Esophagus muscularis mucosa (tissue), 4 donors: ENCODE results near the gene FTCDNL1. TPM values are rescaled to one million over a fixed set of nuclear protein-coding genes. Genes with fewer than 3 reads are reported as not detected.

Source experiments
- DNase-seq: peaks from one replicate; pipeline ENCODE4 v3.0.0-alpha.2; 2017; ENCODE audit errors: extremely low spot score
- H3K27ac ChIP-seq, 4 donors: fragments of 200-600 bp; sonication (generic); replicated peaks in 1 of 4; 1 replicate in 3 of 4; 2 replicates in 1 of 4; pipeline ENCODE4 v1.5.1; 2016 to 2019; ENCODE audit warnings: mild to moderate bottlenecking in 1 of 4
- H3K27me3 ChIP-seq, 4 donors: fragments of 200-600 bp; sonication (generic); one replicate each; pipeline versions ENCODE4 v1.5.1 to v1.6.0; 2016 to 2019
- H3K36me3 ChIP-seq, 4 donors: fragments of 200-600 bp; sonication (generic); one replicate each; pipeline ENCODE4 v1.5.1; 2016 to 2019
- H3K4me1 ChIP-seq, 4 donors: fragments of 200-600 bp; sonication (generic); one replicate each; pipeline ENCODE4 v1.5.1; 2016 to 2019
- H3K4me3 ChIP-seq, 4 donors: fragments of 200-600 bp; sonication (generic); 1 replicate in 2 of 4; 2 replicates in 2 of 4; pipeline ENCODE4 v1.5.1; 2016 to 2019; ENCODE audit warnings: mild to moderate bottlenecking in 4 of 4, moderate library complexity in 1 of 4
- H3K9me3 ChIP-seq, 4 donors: fragments of 200-600 bp; sonication (generic); 1 replicate in 3 of 4; 2 replicates in 1 of 4; pipeline ENCODE4 v1.5.1; 2016 to 2019
- CTCF ChIP-seq, 3 experiments: fragments of 200-600 bp in 2 of 3; fragments of 450-650 bp in 1 of 3; sonication (generic) in 2 of 3; IDR thresholded peaks; one replicate each; pipeline ENCODE4 v1.5.1; 2017 to 2019; ENCODE audit warnings: antibody characterized with exemption in 3 of 3, mild to moderate bottlenecking in 2 of 3, moderate library complexity in 1 of 3
- EP300 ChIP-seq: sonication (generic); formaldehyde crosslinking; IDR thresholded peaks from one replicate; pipeline ENCODE4 v1.6.1; 2017; ENCODE audit warnings: antibody characterized with exemption
- POLR2A ChIP-seq: fragments of 450-650 bp; IDR thresholded peaks from one replicate; pipeline ENCODE4 v1.6.1; 2017; ENCODE audit warnings: antibody characterized with exemption, moderate library complexity, mild to moderate bottlenecking, low read depth
- POLR2AphosphoS5 ChIP-seq, 2 donors: sonication (generic); formaldehyde crosslinking; IDR thresholded peaks; one replicate each; pipeline ENCODE4 v1.6.1; 2017; ENCODE audit warnings: antibody characterized with exemption in 2 of 2
- WGBS: methylation state at CpG from one replicate; pipeline ENCODE4 v1.1.5; 2018; 5-methylcytosine and 5-hydroxymethylcytosine counted together
- intact Hi-C: fragments of 100-400 bp; cut with DNase I; formaldehyde crosslinking; loops from one replicate; pipeline ENCODE4 v1.15.1; 2023
- total RNA-seq, 4 donors: library from RNA; depleted of rRNA; stranded (reverse); fragments of >200 nt; gene quantifications; one replicate each; pipeline versions ENCODE4 v1.1.0 to v1.2.1, GENCODE V29; 2016

FTCDNL1 gene
- total RNA-seq, 4 donors from 2014 or later = 1.2 to 5.3 (median 2.0) TPM

- Histone ChIP-seq H3K4me1 (no peaks in the 10 kb centered on the region), H3K9me3 (peaks cover 0 to 8% (median 0%) of the 10 kb centered on the region in 4 donors), H3K4me3 (no peak overlapping the region), H3K27me3 (no peaks in the 10 kb centered on the region), H3K36me3 (no peaks in the 10 kb centered on the region), H3K27ac (no peak overlapping the region)
- intact Hi-C loops = no loop called here
- DNase-seq = no peak
- TF ChIP-seq CTCF (IDR thresholded peaks at IDR 0.05) = no peak
Measured at GRCh38 chr2:199882667-199883066, 31.7 kb upstream of the FTCDNL1 start.

- Histone ChIP-seq H3K36me3 (no peaks in the 10 kb centered on the region), H3K27me3 (no peaks in the 10 kb centered on the region), H3K27ac (no peak overlapping the region), H3K4me3 (no peak overlapping the region), H3K9me3 (peaks cover 0 to 13% (median 6%) of the 10 kb centered on the region in 4 donors), H3K4me1 (no peaks in the 10 kb centered on the region)
- DNase-seq = no peak
- intact Hi-C loops = no loop called here
- no peak for TF ChIP-seq EP300
- TF ChIP-seq CTCF (IDR thresholded peaks at IDR 0.05) = no peak
- TF ChIP-seq POLR2A = no peak
- no peak for TF ChIP-seq POLR2AphosphoS5 (IDR thresholded peaks at IDR 0.05)
- 84% methylated on average over 1 of the region's 1 CpG for WGBS
Measured at GRCh38 chr2:199875400-199875799, 24.4 kb upstream of the FTCDNL1 start.

GRCh38 chr2:199874209-199874608 lies 23.2 kb upstream of the FTCDNL1 start:
- H3K36me3 ChIP-seq = no peaks in the 10 kb centered on the region
- WGBS = 94% methylated on average over 1 of the region's 1 CpG
- intact Hi-C loops = no loop called here
- TF ChIP-seq POLR2AphosphoS5 (IDR thresholded peaks at IDR 0.05) = no peak
- TF ChIP-seq EP300 = no peak
- TF ChIP-seq POLR2A = no peak
- no peak for TF ChIP-seq CTCF (IDR thresholded peaks at IDR 0.05)
- H3K27ac ChIP-seq = no peak overlapping the region
- no peak overlapping the region for H3K4me3 ChIP-seq
- no peak for DNase-seq
- peaks cover 0 to 13% (median 6%) of the 10 kb centered on the region in 4 donors for H3K9me3 ChIP-seq
- H3K27me3 ChIP-seq = no peaks in the 10 kb centered on the region
- H3K4me1 ChIP-seq = no peaks in the 10 kb centered on the region

DNA sequence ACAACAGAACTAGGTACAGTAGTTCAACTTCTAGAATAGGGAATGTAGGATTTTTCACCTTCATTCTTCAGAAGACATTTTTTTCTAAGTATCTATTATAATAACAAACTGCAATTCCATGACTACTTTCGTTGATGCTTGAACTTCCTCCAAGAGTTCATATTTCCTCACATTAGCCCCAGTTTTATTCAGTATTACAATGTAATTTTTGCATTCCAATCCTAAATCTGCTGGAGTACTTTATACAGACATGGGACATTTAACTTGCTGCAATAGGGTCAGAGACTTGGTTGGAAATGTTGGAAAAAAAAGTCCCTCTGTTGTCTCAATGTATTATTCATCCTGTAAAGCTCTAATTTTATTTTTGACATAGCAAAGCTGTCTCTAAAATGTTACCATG lies 19.6 kb upstream of the FTCDNL1 start:
- H3K9me3 ChIP-seq = peaks cover 0 to 13% (median 2%) of the 10 kb centered on the region in 4 donors
- no peak for DNase-seq
- no peaks in the 10 kb centered on the region for H3K36me3 ChIP-seq
- WGBS = 17% methylated on average over 1 of the region's 1 CpG
- H3K4me3 ChIP-seq = no peak overlapping the region
- no peak overlapping the region for H3K27ac ChIP-seq
- H3K27me3 ChIP-seq = no peaks in the 10 kb centered on the region
- intact Hi-C loops = no loop called here
- no peaks in the 10 kb centered on the region for H3K4me1 ChIP-seq
- no peak for TF ChIP-seq POLR2A
- TF ChIP-seq EP300 = no peak
- TF ChIP-seq POLR2AphosphoS5 (IDR thresholded peaks at IDR 0.05) = no peak
- TF ChIP-seq CTCF (IDR thresholded peaks at IDR 0.05) = no peak

GRCh38 chr2:199869653-199870052 lies 18.7 kb upstream of the FTCDNL1 start:
- H3K9me3 ChIP-seq = peaks cover 0 to 10% (median 2%) of the 10 kb centered on the region in 4 donors
- 67% methylated on average over 1 of the region's 1 CpG for WGBS
- DNase-seq = no peak
- TF ChIP-seq POLR2A (no peak), CTCF (IDR thresholded peaks at IDR 0.05) (no peak), EP300 (no peak), POLR2AphosphoS5 (IDR thresholded peaks at IDR 0.05) (no peak)
- H3K36me3 ChIP-seq = no peaks in the 10 kb centered on the region
- H3K4me1 ChIP-seq = no peaks in the 10 kb centered on the region
- no peak overlapping the region for H3K27ac ChIP-seq
- no peak overlapping the region for H3K4me3 ChIP-seq
- no peaks in the 10 kb centered on the region for H3K27me3 ChIP-seq
- intact Hi-C loops = no loop called here
